K562 (cell line): ENCODE measurements around the gene COL5A1. TPM values are rescaled to one million over a fixed set of nuclear protein-coding genes. Genes with fewer than 3 reads are reported as not detected.
A peak's percentile ranks its signal among the peaks of the same experiment; 100 is the strongest.

Source experiments
- ATAC-seq: fragments of 200-7000 bp; cut with Tn5 transposase; 3 replicates; pipeline ENCODE4 v1.9.1; 2020; ENCODE audit warnings: moderate library complexity
- BruUV-seq: library from RNA; stranded (reverse); fragments of 400-500 nt; replicated peaks from 2 replicates; lab custom pipeline; 2021; lab: Mats Ljungman, UMichigan
- CTCF ChIA-PET: fragments of 300-600 bp; formaldehyde crosslinking; extraction: SDS; loops from one replicate; lab custom pipeline; 2021; ENCODE audit warnings: low intra/inter-chr PET ratio; lab: Yijun Ruan, JAX
- POLR2A ChIA-PET: fragments of 300-600, 350-650 bp; sonication (Branson Sonifier 250); formaldehyde crosslinking; extraction: SDS; loops from one replicate; lab custom pipeline; 2021; ENCODE audit warnings: antibody characterized with exemption, inconsistent platforms; lab: Yijun Ruan, JAX
- DNase-seq, 4 experiments: peaks; one replicate each; pipeline versions ENCODE4 v3.0.0 to v3.0.0-alpha.2; 2011 to 2018; ENCODE audit warnings: low spot score in 3 of 4, mixed read lengths in 3 of 4; ENCODE audit errors: extremely low read depth in 1 of 4
- FAIRE-seq: peaks from 2 replicates; lab custom pipeline; 2011; peaks lifted over from hg19 to GRCh38; lab: Jason Lieb, UNC
- H2AFZ ChIP-seq: 2 replicates; pipeline ENCODE4 v1.6.0; 2011; ENCODE audit warnings: low read depth, low read length, control low read depth, inconsistent platforms
- H3K27ac ChIP-seq: fragments of 200-600 bp; 3 replicates; pipeline ENCODE4 v1.8.0; 2011; ENCODE audit warnings: low read depth, mild to moderate bottlenecking, control low read depth, inconsistent platforms, low read length, moderate library complexity, mixed read lengths; ENCODE audit errors: extremely low read depth
- H3K27me3 ChIP-seq, 2 experiments: fragments of 300-600 bp in 1 of 2; 2 replicates in 1 of 2; 3 replicates in 1 of 2; pipeline versions ENCODE4 v1.6.0 to v1.8.0; 2011; ENCODE audit warnings: inconsistent platforms in 2 of 2, low read length in 2 of 2, mild to moderate bottlenecking in 1 of 2, mixed read lengths in 1 of 2, moderate library complexity in 1 of 2; ENCODE audit not compliant: control insufficient read depth in 2 of 2, insufficient read depth in 2 of 2
- H3K36me3 ChIP-seq: fragments of 300-600 bp; 3 replicates; pipeline ENCODE4 v1.8.0; 2011; ENCODE audit warnings: mild to moderate bottlenecking, low read length, inconsistent platforms; ENCODE audit not compliant: control insufficient read depth, insufficient read depth
- H3K4me1 ChIP-seq, 2 experiments: fragments of 200-600 bp in 1 of 2; replicated peaks in 1 of 2; 2 replicates in 1 of 2; 3 replicates in 1 of 2; pipeline versions ENCODE4 v1.5.1 to v1.8.0; 2011; ENCODE audit warnings: inconsistent platforms in 2 of 2, low read length in 2 of 2, mild to moderate bottlenecking in 1 of 2, mixed read lengths in 1 of 2, moderate library complexity in 1 of 2; ENCODE audit not compliant: control insufficient read depth in 2 of 2, insufficient read depth in 2 of 2
- H3K4me2 ChIP-seq: 2 replicates; pipeline ENCODE4 v1.6.1; 2011; ENCODE audit warnings: low read length, control low read depth, inconsistent platforms, mixed read lengths; ENCODE audit not compliant: insufficient read depth
- H3K4me3 ChIP-seq: fragments of 200-600 bp; sonication (generic), shearing (Covaris generic); 2 replicates; pipeline ENCODE4 v1.5.1; 2016; ENCODE audit warnings: control low read depth, inconsistent platforms
- H3K79me2 ChIP-seq: fragments of 200-600 bp; 3 replicates; pipeline ENCODE4 v1.8.0; 2011; ENCODE audit warnings: low read length, inconsistent platforms; ENCODE audit not compliant: control insufficient read depth, insufficient read depth
- H3K9ac ChIP-seq, 2 experiments: 2 replicates each; pipeline versions ENCODE4 v1.6.0 to v1.6.1; 2011; ENCODE audit warnings: low read depth in 2 of 2, low read length in 2 of 2, control low read depth in 1 of 2, inconsistent platforms in 1 of 2, mild to moderate bottlenecking in 1 of 2, mixed read lengths in 1 of 2; ENCODE audit not compliant: insufficient read depth in 1 of 2
- H3K9me1 ChIP-seq: one replicate; pipeline ENCODE4 v1.6.0; 2011; ENCODE audit warnings: inconsistent platforms, mild to moderate bottlenecking, low read length, moderate library complexity; ENCODE audit not compliant: control insufficient read depth, insufficient read depth
- H3K9me3 ChIP-seq: replicated peaks from 2 replicates; pipeline ENCODE4 v1.5.1; 2011; ENCODE audit warnings: low read depth, low read length, inconsistent platforms; ENCODE audit not compliant: control insufficient read depth, insufficient read depth
- H4K20me1 ChIP-seq: replicated peaks from 2 replicates; pipeline ENCODE4 v1.6.1; 2011; ENCODE audit warnings: low read length, inconsistent platforms, mixed read lengths; ENCODE audit not compliant: control insufficient read depth, insufficient read depth
- CEBPG ChIP-seq, 3 experiments: fragments of 200-800 bp in 1 of 3; sonication (Bioruptor generic) in 1 of 3; sonication (generic) in 1 of 3; formaldehyde crosslinking in 1 of 3; IDR thresholded peaks in 2 of 3; conservative IDR thresholded peaks in 1 of 3; 2 replicates each; pipeline versions ENCODE4 v1.6.1 to v1.8.0; 2016 to 2022; ENCODE audit warnings: missing compliant biosample characterization in 2 of 3, missing genetic modification characterization in 2 of 3, mild to moderate bottlenecking in 1 of 3, missing genetic modification reagents in 1 of 3
- DLX4 ChIP-seq: fragments of 250-450 bp; sonication (Bioruptor Pico); IDR thresholded peaks from 2 replicates; pipeline ENCODE4 v1.6.1; 2021; ENCODE audit warnings: mild to moderate bottlenecking
- SMARCA5 ChIP-seq: fragments of 450-650 bp; IDR thresholded peaks from 2 replicates; pipeline ENCODE4 v1.6.1; 2016
- TAL1 ChIP-seq: fragments of 450-650 bp; IDR thresholded peaks from 2 replicates; pipeline ENCODE4 v1.6.1; 2016; ENCODE audit warnings: mild to moderate bottlenecking
- ZBTB40 ChIP-seq, 2 experiments: fragments of 450-650 bp in 1 of 2; sonication (generic) in 1 of 2; formaldehyde crosslinking in 1 of 2; IDR thresholded peaks; 2 replicates each; pipeline versions ENCODE4 v1.7.1 to v1.9.0; 2016 to 2022; ENCODE audit warnings: inconsistent platforms in 1 of 2, mild to moderate bottlenecking in 1 of 2, missing genetic modification reagents in 1 of 2
- ZNF316 ChIP-seq: fragments of 450-650 bp; IDR thresholded peaks from 2 replicates; pipeline ENCODE4 v1.6.1; 2016
- WGBS: fragments of 100-300 bp; shearing (Covaris generic); methylation state at CpG from one replicate; pipeline ENCODE4 v1.1.6; 2016; ENCODE audit warnings: low coverage, mixed read lengths; ENCODE audit not compliant: insufficient coverage; ENCODE audit errors: missing lambda C conversion rate; 5-methylcytosine and 5-hydroxymethylcytosine counted together
- in situ Hi-C: fragments of 300-500 bp; cut with MboI; formaldehyde crosslinking; loops from 4 replicates; pipeline ENCODE4 v1.15.0; 2018; ENCODE audit warnings: inconsistent platforms, mixed read lengths
- intact Hi-C: fragments of 100-400 bp; cut with micrococcal nuclease; formaldehyde crosslinking; loops from 2 replicates; pipeline ENCODE4 v1.14.2; 2022
- polyA plus RNA-seq, 8 experiments: library from polyadenylated mRNA; depleted of rRNA in 4 of 8; stranded (reverse) in 5 of 8; unstranded in 3 of 8; fragments of >200 nt; fragmentation: Nextera tagmentation in 2 of 8; fragmentation: Illumina TruSeq in 1 of 8; extraction: Ambion mirVana in 2 of 8; extraction: Trizol in 1 of 8; gene quantifications; 2 replicates each; pipeline versions ENCODE4 v1.2.1 to v1.2.3, GENCODE V29; 2011 to 2014; ENCODE audit warnings: inconsistent platforms in 1 of 8, missing spikeins in 1 of 8
- total RNA-seq, 7 experiments: library from RNA; depleted of rRNA in 6 of 7; stranded (reverse); fragments of >200 nt in 6 of 7; fragmentation: Illumina TruSeq in 2 of 7; extraction: Trizol in 2 of 7; gene quantifications; 2 replicates each; pipeline versions ENCODE4 v1.2.1 to v1.2.3, GENCODE V29; 2011 to 2021; ENCODE audit warnings: low replicate concordance in 1 of 7

COL5A1 gene
- total and polyA plus RNA-seq, 9 of the 15 experiments (the other 6 are each of a cell fraction or from before 2014, with no cell fraction given), result under 0.01 to 0.13 (median 0.04) TPM; not detected in 6

GRCh38 chr9:134783699-134784039, 142.1 kb downstream of the COL5A1 start:
- BruUV-seq, result no TSS peak
- ATAC-seq (no peak), DNase-seq (no peak), FAIRE-seq (no peak)
- H2AFZ ChIP-seq, result no peak overlapping the region
- in situ Hi-C loops, result no loop called here
- H3K9me1 ChIP-seq, result no peaks in the 10 kb centered on the region
- H4K20me1 ChIP-seq, result no peaks in the 10 kb centered on the region; the same call in 1 of the 2 replicates
- no peaks in the 10 kb centered on the region for H3K36me3 ChIP-seq
- no peak overlapping the region for H3K4me2 ChIP-seq
- ChIA-PET POLR2A (no interaction called here), CTCF (interaction anchor here (0.6 kb wide), 1 partner anchor 89 kb away, joined by 3 read pairs; no protein-coding TSS in a partner anchor)
- H3K4me3 ChIP-seq, result no peak overlapping the region
- peaks cover 13 to 86% of the 10 kb centered on the region in 2 experiments; a peak in 3 of 5 replicates for H3K27me3 ChIP-seq
- H3K9ac ChIP-seq, result no peak overlapping the region
- H3K9me3 ChIP-seq, result no peaks in the 10 kb centered on the region; the same call in 1 of the 2 replicates
- intact Hi-C loops, result no loop called here
- H3K79me2 ChIP-seq, result no peaks in the 10 kb centered on the region
- WGBS, result 0% methylated on average over 11 of the region's 12 CpGs
- no peak overlapping the region for H3K27ac ChIP-seq
- peaks cover 0 to under 1% of the 10 kb centered on the region in 2 experiments; a peak in 1 of 5 replicates for H3K4me1 ChIP-seq
- TF ChIP-seq ZNF316, result no peak
- no peak for TF ChIP-seq TAL1
- no peak for TF ChIP-seq CEBPG (CRISPR knock-in tag; IDR thresholded peaks at IDR 0.05)
- peak; percentile 41 to 71; a peak in 2 of 4 replicates for TF ChIP-seq CEBPG (tag; conservative IDR thresholded peaks at IDR 0.05 in 1 of 2, IDR thresholded peaks at IDR 0.05 in 1 of 2)
- no peak for TF ChIP-seq DLX4
- TF ChIP-seq ZBTB40 (IDR thresholded peaks at IDR 0.05), result no peak
- TF ChIP-seq ZBTB40 (CRISPR knock-in tag; IDR thresholded peaks at IDR 0.05), result no peak
- TF ChIP-seq SMARCA5, result no peak
